H1 (cell line): Measurements from ENCODE around the gene CPA2. TPM values are rescaled to one million over a fixed set of nuclear protein-coding genes. Genes with fewer than 3 reads are reported as not detected.

Experiments used
- CTCF ChIA-PET: fragments of 300-600 bp; sonication (Branson Sonifier 250); formaldehyde crosslinking; loops from one replicate; lab custom pipeline; 2021; ENCODE audit not compliant: partially characterized antibody; lab: Charles Lee
- POLR2A ChIA-PET: fragments of 300-600 bp; sonication (Branson Sonifier 250); formaldehyde crosslinking; loops from one replicate; lab custom pipeline; 2021; ENCODE audit warnings: inconsistent platforms; ENCODE audit not compliant: partially characterized antibody; lab: Charles Lee
- DNase-seq, 2 experiments: peaks; one replicate each; pipeline versions ENCODE4 v3.0.0 to v3.0.0-alpha.2; 2010 to 2022; ENCODE audit warnings: low spot score in 2 of 2, low read depth in 1 of 2, mixed read lengths in 1 of 2
- FAIRE-seq: peaks from 2 replicates; lab custom pipeline; 2011; peaks lifted over from hg19 to GRCh38; lab: Jason Lieb, UNC
- H2AFZ ChIP-seq: 2 replicates; pipeline ENCODE4 v1.8.1; 2012; ENCODE audit warnings: low read length, inconsistent platforms
- H2AK5ac ChIP-seq: 2 replicates; pipeline ENCODE4 v1.6.1; 2013; ENCODE audit warnings: low read depth, low read length
- H2BK120ac ChIP-seq: replicated peaks from 2 replicates; pipeline ENCODE3; 2013; ENCODE audit warnings: low read depth, low read length, inconsistent platforms
- H2BK12ac ChIP-seq: 2 replicates; pipeline ENCODE4 v1.6.1; 2013; ENCODE audit warnings: low read depth, low read length
- H2BK15ac ChIP-seq: 2 replicates; pipeline ENCODE4 v1.6.1; 2013; ENCODE audit warnings: low read length
- H2BK20ac ChIP-seq: 2 replicates; pipeline ENCODE4 v1.6.1; 2013; ENCODE audit warnings: low read length
- H2BK5ac ChIP-seq: 2 replicates; pipeline ENCODE4 v1.6.1; 2013; ENCODE audit warnings: low read depth, low read length
- H3K14ac ChIP-seq: 2 replicates; pipeline ENCODE4 v1.6.1; 2013; ENCODE audit warnings: inconsistent platforms; ENCODE audit not compliant: insufficient read length
- H3K18ac ChIP-seq: 2 replicates; pipeline ENCODE4 v1.6.1; 2013; ENCODE audit warnings: low read length; ENCODE audit errors: extremely low read depth
- H3K23ac ChIP-seq: 2 replicates; pipeline ENCODE4 v1.6.1; 2013; ENCODE audit warnings: inconsistent platforms; ENCODE audit not compliant: insufficient read length
- H3K23me2 ChIP-seq: 2 replicates; pipeline ENCODE4 v1.6.1; 2013; ENCODE audit warnings: low read depth, low read length
- H3K27ac ChIP-seq: 2 replicates; pipeline ENCODE4 v1.6.1; 2011; ENCODE audit warnings: low read depth, low read length, inconsistent platforms
- H3K27me3 ChIP-seq, 4 experiments: replicated peaks in 1 of 4; 1 replicate in 1 of 4; 2 replicates in 3 of 4; pipeline versions ENCODE4 v1.6.1 to v1.8.1; 2011 to 2013; ENCODE audit warnings: low read length in 3 of 4, mild to moderate bottlenecking in 3 of 4, inconsistent platforms in 2 of 4, mixed read lengths in 2 of 4, moderate library complexity in 1 of 4; ENCODE audit not compliant: control insufficient read depth in 3 of 4, insufficient read depth in 3 of 4; ENCODE audit errors: extremely low read depth in 1 of 4
- H3K36me3 ChIP-seq, 4 experiments: 2 replicates each; pipeline versions ENCODE4 v1.6.1 to v1.8.1; 2011 to 2013; ENCODE audit warnings: mild to moderate bottlenecking in 4 of 4, low read length in 3 of 4, moderate library complexity in 2 of 4, control low read depth in 1 of 4, inconsistent platforms in 1 of 4; ENCODE audit not compliant: insufficient read depth in 4 of 4, control insufficient read depth in 2 of 4
- H3K4ac ChIP-seq: replicated peaks from 2 replicates; pipeline ENCODE3; 2013; ENCODE audit warnings: low read length, low read depth, mixed read lengths, inconsistent platforms; ENCODE audit not compliant: insufficient read length
- H3K4me1 ChIP-seq, 4 experiments: replicated peaks in 1 of 4; 1 replicate in 1 of 4; 2 replicates in 3 of 4; pipeline versions ENCODE4 v1.6.1 to v1.8.1; 2011 to 2013; ENCODE audit warnings: low read length in 3 of 4, inconsistent platforms in 2 of 4, mixed read lengths in 1 of 4; ENCODE audit not compliant: insufficient read depth in 4 of 4, control insufficient read depth in 3 of 4
- H3K4me2 ChIP-seq, 2 experiments: 2 replicates each; pipeline versions ENCODE4 v1.6.1 to v1.8.1; 2011 to 2013; ENCODE audit warnings: low read depth in 2 of 2, low read length in 2 of 2, control low read depth in 1 of 2, inconsistent platforms in 1 of 2, mild to moderate bottlenecking in 1 of 2; ENCODE audit not compliant: insufficient read depth in 1 of 2
- H3K4me3 ChIP-seq, 4 experiments: fragments of 200-600, 300-600 bp in 1 of 4; sonication (generic), shearing (Covaris generic), sonication (Bioruptor Twin) in 1 of 4; 2 replicates each; pipeline versions ENCODE4 v1.5.1 to v1.8.1; 2011 to 2016; ENCODE audit warnings: low read length in 4 of 4, low read depth in 3 of 4, control low read depth in 2 of 4, inconsistent platforms in 2 of 4, mild to moderate bottlenecking in 2 of 4, mixed read lengths in 1 of 4, moderate library complexity in 1 of 4; ENCODE audit not compliant: insufficient read depth in 2 of 4; ENCODE audit errors: extremely low read depth in 1 of 4
- H3K56ac ChIP-seq: replicated peaks from 2 replicates; pipeline ENCODE3; 2013; ENCODE audit warnings: low read depth, mild to moderate bottlenecking, mixed read lengths, low read length, inconsistent platforms; ENCODE audit not compliant: insufficient read length
- H3K79me1 ChIP-seq: 2 replicates; pipeline ENCODE4 v1.6.1; 2013; ENCODE audit warnings: low read depth, low read length, control low read depth
- H3K79me2 ChIP-seq, 2 experiments: 2 replicates each; pipeline versions ENCODE4 v1.6.1 to v1.8.1; 2012 to 2013; ENCODE audit warnings: low read length in 2 of 2, mild to moderate bottlenecking in 2 of 2, inconsistent platforms in 1 of 2; ENCODE audit not compliant: insufficient read depth in 2 of 2, control insufficient read depth in 1 of 2
- H3K9ac ChIP-seq, 4 experiments: replicated peaks in 1 of 4; 1 replicate in 1 of 4; 2 replicates in 3 of 4; pipeline versions ENCODE4 v1.6.1 to v1.8.1; 2011 to 2013; ENCODE audit warnings: low read depth in 3 of 4, low read length in 3 of 4, control low read depth in 2 of 4, mild to moderate bottlenecking in 2 of 4, moderate library complexity in 2 of 4, inconsistent platforms in 1 of 4; ENCODE audit errors: extremely low read depth in 1 of 4
- H3K9me3 ChIP-seq, 2 experiments: 2 replicates each; pipeline versions ENCODE4 v1.6.1 to v1.8.1; 2012 to 2013; ENCODE audit warnings: mild to moderate bottlenecking in 2 of 2, moderate library complexity in 2 of 2, control low read depth in 1 of 2, inconsistent platforms in 1 of 2, low read depth in 1 of 2, low read length in 1 of 2, mixed read lengths in 1 of 2; ENCODE audit not compliant: insufficient read depth in 2 of 2
- H4K20me1 ChIP-seq, 2 experiments: replicated peaks in 1 of 2; 2 replicates each; pipeline versions ENCODE3 to v1.8.1; 2011 to 2013; ENCODE audit warnings: inconsistent platforms in 2 of 2, low read length in 2 of 2, mild to moderate bottlenecking in 1 of 2; ENCODE audit not compliant: insufficient read depth in 2 of 2, control insufficient read depth in 1 of 2
- H4K5ac ChIP-seq: 2 replicates; pipeline ENCODE4 v1.6.1; 2013; ENCODE audit warnings: low read length, low read depth, mixed read lengths, inconsistent platforms; ENCODE audit not compliant: insufficient read length
- H4K8ac ChIP-seq: 2 replicates; pipeline ENCODE4 v1.8.0; 2013; ENCODE audit warnings: mild to moderate bottlenecking, moderate library complexity, low read length, inconsistent platforms; ENCODE audit not compliant: insufficient read depth; ENCODE audit errors: extremely low read depth
- H4K91ac ChIP-seq: replicated peaks from 2 replicates; pipeline ENCODE3; 2013; ENCODE audit warnings: low read length, mixed read lengths, inconsistent platforms; ENCODE audit not compliant: insufficient read length
- EGR1 ChIP-seq: IDR thresholded peaks from 2 replicates; pipeline ENCODE4 v1.6.1; 2011; ENCODE audit warnings: low read depth, low read length, borderline replicate concordance
- GABPA ChIP-seq: IDR thresholded peaks from 2 replicates; pipeline ENCODE4 v1.6.1; 2011; ENCODE audit warnings: mild to moderate bottlenecking, low read length, moderate library complexity, borderline replicate concordance; ENCODE audit not compliant: insufficient read depth
- SP2 ChIP-seq: IDR thresholded peaks from 2 replicates; pipeline ENCODE4 v1.6.1; 2012; ENCODE audit warnings: mild to moderate bottlenecking, low read length, inconsistent platforms
- WGBS, 2 experiments: shearing (Covaris generic) in 1 of 2; methylation state at CpG; one replicate each; pipeline versions ENCODE4 v1.1.6 to v1.1.7; 2013 to 2015; ENCODE audit warnings: low lambda C conversion rate in 2 of 2, mixed read lengths in 2 of 2, inconsistent platforms in 1 of 2, low coverage in 1 of 2, missing lambda C conversion rate in 1 of 2; ENCODE audit not compliant: insufficient replicate concordance in 2 of 2, insufficient coverage in 1 of 2, insufficient read length in 1 of 2; ENCODE audit errors: extremely low coverage in 1 of 2, missing lambda C conversion rate in 1 of 2; 5-methylcytosine and 5-hydroxymethylcytosine counted together
- polyA plus RNA-seq, 7 experiments: library from polyadenylated mRNA; depleted of rRNA in 3 of 7; stranded (reverse) in 5 of 7; unstranded in 2 of 7; fragments of >200 nt in 5 of 7; fragments of 200-250 nt in 2 of 7; gene quantifications; 1 replicate in 5 of 7; 2 replicates in 1 of 7; 4 replicates in 1 of 7; pipeline versions ENCODE4 v1.2.1 to v1.2.3, GENCODE V29; 2011 to 2013; ENCODE audit warnings: missing spikeins in 2 of 7, mixed read lengths in 2 of 7
- total RNA-seq: library from RNA; stranded (reverse); fragmentation: NEBNext Ultra II Directional; extraction: Animal tissue kit (Norgen Biotek cat#: 25700); gene quantifications from 2 replicates; pipeline ENCODE4 v1.2.1, GENCODE V29; 2021

CPA2 gene
- total and polyA plus RNA-seq, 2 of the 8 experiments (the other 6 are each of a cell fraction or from before 2014, with no cell fraction given), result 0.21 TPM; not detected in 1

- Histone ChIP-seq H4K8ac (no peak overlapping the region), H3K9ac (no peak overlapping the region), H3K27me3 (no peaks in the 10 kb centered on the region), H3K14ac (no peak overlapping the region), H3K23me2 (no peaks in the 10 kb centered on the region), H2BK15ac (no peak overlapping the region), H3K36me3 (no peaks in the 10 kb centered on the region), H2AK5ac (no peak overlapping the region), H3K18ac (no peak overlapping the region), H2BK20ac (no peak overlapping the region), H2BK5ac (no peak overlapping the region), H3K4me3 (no peak overlapping the region), H3K9me3 (no peaks in the 10 kb centered on the region), H3K79me1 (no peaks in the 10 kb centered on the region), H3K4ac (no peak overlapping the region), H3K23ac (no peak overlapping the region), H3K4me1 (no peaks in the 10 kb centered on the region), H3K27ac (no peak overlapping the region), H4K20me1 (no peaks in the 10 kb centered on the region), H3K4me2 (no peak overlapping the region), H3K79me2 (no peaks in the 10 kb centered on the region), H2BK120ac (no peak overlapping the region), H4K5ac (no peak overlapping the region), H3K56ac (no peak overlapping the region), H2AFZ (0 out of 2 replicates have a peak overlapping the region, but pooled peaks have one; percentile 5), H4K91ac (no peak overlapping the region), H2BK12ac (no peak overlapping the region)
- FAIRE-seq (no peak), DNase-seq (no peak)
- CTCF ChIA-PET, result interaction anchor here (0.6 to 1.7 kb wide), 3 partner anchors 13 to 197 kb away, joined by 3 to 4 read pairs (median 3); partner anchors contain the start of gene TMEM209
- 95% methylated on average over 3 of the region's 5 CpGs; no CpG with 5 or more reads in 1 of the 2 experiments for WGBS, 2 experiments
- TF ChIP-seq EGR1 (no peak), GABPA (no peak), SP2 (no peak)
- POLR2A ChIA-PET, result interaction anchor here (0.6 to 1.0 kb wide), 2 partner anchors 14 to 268 kb away, joined by 3 read pairs; partner anchors contain the start of gene TMEM209
Measured at GRCh38 chr7:130218806-130219620, 47.6 kb upstream of the CPA2 start.
